Effector memory CD4-positive, alpha-beta T cell (primary cell): ENCODE measurements around the gene RRP9.
"Not testable (repeated sequence)": the region's sequence is repeated elsewhere in the genome, so short reads cannot be mapped to it uniquely, and the experiment has no call there.

ENCODE experiments used
- DNase-seq, 3 donors: peaks; one replicate each; pipeline ENCODE4 v3.0.0-alpha.2; 2020
- H3K27ac ChIP-seq: 2 replicates; pipeline ENCODE4 v1.7.0; 2013; ENCODE audit warnings: mild to moderate bottlenecking, low read length, moderate library complexity; ENCODE audit not compliant: insufficient read depth, poor library complexity, severe bottlenecking
- H3K27me3 ChIP-seq: replicated peaks from 2 replicates; pipeline ENCODE4 v1.7.0; 2013; ENCODE audit warnings: mild to moderate bottlenecking, low read length; ENCODE audit not compliant: insufficient read depth, control insufficient read depth, poor library complexity, severe bottlenecking
- H3K36me3 ChIP-seq: 2 replicates; pipeline ENCODE4 v1.7.0; 2013; ENCODE audit warnings: mild to moderate bottlenecking, low read length, moderate library complexity; ENCODE audit not compliant: control insufficient read depth, insufficient read depth
- H3K4me1 ChIP-seq: 2 replicates; pipeline ENCODE4 v1.7.0; 2013; ENCODE audit warnings: low read length, mild to moderate bottlenecking; ENCODE audit not compliant: control insufficient read depth, insufficient read depth, poor library complexity, severe bottlenecking
- H3K4me3 ChIP-seq: 2 replicates; pipeline ENCODE4 v1.7.0; 2013; ENCODE audit warnings: low read length, low read depth, mild to moderate bottlenecking; ENCODE audit not compliant: insufficient read depth, poor library complexity, severe bottlenecking
- H3K9me3 ChIP-seq: 2 replicates; pipeline ENCODE4 v1.7.0; 2013; ENCODE audit warnings: mild to moderate bottlenecking, low read length, moderate library complexity; ENCODE audit not compliant: control insufficient read depth

The RRP9 gene

DNA sequence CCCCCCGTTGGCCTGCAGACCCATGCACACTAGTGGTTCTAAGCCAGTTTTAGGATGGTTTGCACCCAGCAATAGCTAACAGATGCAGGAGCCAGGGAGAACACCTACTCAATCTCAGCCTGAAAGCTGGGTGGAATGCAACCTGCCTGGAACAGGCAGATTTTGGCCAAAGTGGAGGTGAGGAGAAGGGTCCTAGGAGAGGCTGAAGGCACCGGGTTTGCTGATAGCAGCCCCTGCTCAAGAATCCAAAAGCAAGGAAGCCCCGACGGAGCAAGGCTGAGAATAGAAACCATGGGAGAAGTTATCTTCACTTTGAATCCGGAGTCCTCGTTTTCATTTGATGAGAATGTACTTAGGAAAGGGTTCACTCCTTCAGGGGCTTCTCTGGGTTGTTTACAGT lies 9.9 kb downstream of the RRP9 start:
- H3K36me3 ChIP-seq, result peaks cover 42% of the 10 kb centered on the region
- no peak for DNase-seq
- no peaks in the 10 kb centered on the region for H3K4me1 ChIP-seq
- no peaks in the 10 kb centered on the region for H3K27me3 ChIP-seq
- H3K4me3 ChIP-seq, result no peak overlapping the region
- no peak overlapping the region for H3K27ac ChIP-seq
- H3K9me3 ChIP-seq, result no peaks in the 10 kb centered on the region

DNA sequence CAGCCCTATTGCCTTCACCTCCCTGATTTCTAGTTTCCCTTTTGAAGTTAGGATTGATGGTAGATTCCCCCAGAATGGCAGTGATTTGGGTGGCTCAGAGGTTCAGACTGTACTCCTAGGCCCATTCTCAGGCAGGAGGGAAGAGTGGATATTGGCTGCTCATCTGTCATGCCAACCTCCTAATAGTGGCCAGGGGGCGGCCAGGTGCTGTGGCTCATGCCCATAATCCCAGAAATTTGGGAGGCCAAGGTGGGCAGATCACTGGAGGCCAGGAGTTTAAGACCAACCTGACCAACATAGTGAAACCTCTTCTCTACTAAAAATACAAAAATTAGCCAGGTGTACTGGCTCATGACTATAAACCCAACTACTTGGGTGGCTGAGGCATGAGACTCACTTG lies 11.3 kb downstream of the RRP9 start:
- Histone ChIP-seq H3K4me1 (no peaks in the 10 kb centered on the region), H3K9me3 (no peaks in the 10 kb centered on the region), H3K27me3 (no peaks in the 10 kb centered on the region), H3K4me3 (no peak overlapping the region), H3K27ac (no peak overlapping the region), H3K36me3 (peaks cover 29% of the 10 kb centered on the region)
- no peak for DNase-seq

- Histone ChIP-seq H3K9me3 (no peaks in the 10 kb centered on the region), H3K4me3 (no peak overlapping the region), H3K4me1 (no peaks in the 10 kb centered on the region), H3K36me3 (peaks cover 20% of the 10 kb centered on the region), H3K27ac (no peak overlapping the region), H3K27me3 (no peaks in the 10 kb centered on the region)
- DNase-seq, result no peak
These were observed 12.2 kb downstream of the RRP9 start for GRCh38 chr3:51929420-51930003.

- H3K27ac ChIP-seq, H3K9me3 ChIP-seq, H3K4me1 ChIP-seq, H3K27me3 ChIP-seq, DNase-seq, H3K4me3 ChIP-seq: not testable (repeated sequence)
- peaks cover 15% of the 10 kb centered on the region for H3K36me3 ChIP-seq
These were observed 12.7 kb downstream of the RRP9 start for GRCh38 chr3:51928981-51929380.

- H3K4me3 ChIP-seq, result no peak overlapping the region
- H3K36me3 ChIP-seq, result peaks cover 9% of the 10 kb centered on the region
- no peak overlapping the region for H3K27ac ChIP-seq
- no peaks in the 10 kb centered on the region for H3K9me3 ChIP-seq
- no peak for DNase-seq
- H3K4me1 ChIP-seq, result no peaks in the 10 kb centered on the region
- H3K27me3 ChIP-seq, result no peaks in the 10 kb centered on the region
These were observed 13.3 kb downstream of the RRP9 start for GRCh38 chr3:51928438-51928837.

- Histone ChIP-seq H3K27me3 (no peaks in the 10 kb centered on the region), H3K27ac (no peak overlapping the region), H3K4me3 (no peak overlapping the region), H3K4me1 (no peaks in the 10 kb centered on the region), H3K9me3 (no peaks in the 10 kb centered on the region), H3K36me3 (no peaks in the 10 kb centered on the region)
- DNase-seq, result no peak
These were observed 14.4 kb downstream of the RRP9 start for GRCh38 chr3:51927061-51927977.

- Histone ChIP-seq H3K27me3 (no peaks in the 10 kb centered on the region), H3K36me3 (no peaks in the 10 kb centered on the region), H3K4me3 (no peak overlapping the region), H3K27ac (no peak overlapping the region), H3K9me3 (no peaks in the 10 kb centered on the region), H3K4me1 (no peaks in the 10 kb centered on the region)
- no peak for DNase-seq
These were observed 20.6 kb downstream of the RRP9 start for GRCh38 chr3:51921081-51921578.

- no peak for DNase-seq
- no peaks in the 10 kb centered on the region for H3K36me3 ChIP-seq
- no peaks in the 10 kb centered on the region for H3K27me3 ChIP-seq
- H3K4me3 ChIP-seq, result no peak overlapping the region
- H3K9me3 ChIP-seq, result no peaks in the 10 kb centered on the region
- no peak overlapping the region for H3K27ac ChIP-seq
- H3K4me1 ChIP-seq, result no peaks in the 10 kb centered on the region
These were observed 25.3 kb downstream of the RRP9 start for GRCh38 chr3:51916418-51916817.

GRCh38 chr3:51908026-51908425 lies 33.7 kb downstream of the RRP9 start:
- no peaks in the 10 kb centered on the region for H3K4me1 ChIP-seq
- H3K27ac ChIP-seq, result no peak overlapping the region
- no peaks in the 10 kb centered on the region for H3K27me3 ChIP-seq

More at GRCh38 chr3:51908026-51908425, 33.7 kb downstream of the RRP9 start:
- Histone ChIP-seq H3K9me3 (no peaks in the 10 kb centered on the region), H3K4me3 (no peak overlapping the region), H3K36me3 (no peaks in the 10 kb centered on the region)
- DNase-seq, result no peak
